NCI-H1417 treated with DMSO at 0.1 percent for 48 hours (cell line): ENCODE measurements around the gene UBIAD1.

Experiments used
- DNase-seq: peaks from one replicate; lab custom pipeline; 2025; lab: John Stamatoyannopoulos, UW

The UBIAD1 gene

GRCh38 chr1:11311816-11312755, 39.1 kb downstream of the UBIAD1 start:
- DNase-seq, result no peak

- no peak for DNase-seq
Observed at GRCh38 chr1:11314959-11315358, 42.0 kb downstream of the UBIAD1 start.

GRCh38 chr1:11316701-11317100, 43.7 kb downstream of the UBIAD1 start:
- no peak for DNase-seq

GRCh38 chr1:11318982-11319381, 46.0 kb downstream of the UBIAD1 start:
- DNase-seq, result no peak

GRCh38 chr1:11320153-11320936, 47.3 kb downstream of the UBIAD1 start:
- DNase-seq, result no peak

GRCh38 chr1:11321656-11322491, 48.9 kb downstream of the UBIAD1 start:
- DNase-seq, result peak; percentile 48

- no peak for DNase-seq
Observed at GRCh38 chr1:11324567-11325165, 51.7 kb downstream of the UBIAD1 start.

- DNase-seq, result no peak
Observed at GRCh38 chr1:11326070-11326469, 53.1 kb downstream of the UBIAD1 start.

GRCh38 chr1:11328444-11328843, 55.4 kb downstream of the UBIAD1 start:
- DNase-seq, result no peak

- DNase-seq, result no peak
Observed at GRCh38 chr1:11330411-11330810, 57.4 kb downstream of the UBIAD1 start.

GRCh38 chr1:11331036-11331944, 58.3 kb downstream of the UBIAD1 start:
- DNase-seq, result no peak

GRCh38 chr1:11331945-11332546, 59.0 kb downstream of the UBIAD1 start:
- DNase-seq, result no peak

GRCh38 chr1:11333631-11334030, 60.6 kb downstream of the UBIAD1 start:
- DNase-seq, result no peak

- no peak for DNase-seq
Observed at GRCh38 chr1:11334261-11334804, 61.3 kb downstream of the UBIAD1 start.

- no peak for DNase-seq
Observed at GRCh38 chr1:11334821-11335220, 61.8 kb downstream of the UBIAD1 start.

- DNase-seq, result no peak
Observed at GRCh38 chr1:11335417-11336056, 62.5 kb downstream of the UBIAD1 start.

GRCh38 chr1:11337580-11338073, 64.6 kb downstream of the UBIAD1 start:
- DNase-seq, result peak; percentile 34
